Esophagus muscularis mucosa (tissue), 4 donors: Measurements from ENCODE around the gene CALML3. TPM values are rescaled to one million over a fixed set of nuclear protein-coding genes. Genes with fewer than 3 reads are reported as not detected.

Source experiments
- DNase-seq: peaks from one replicate; pipeline ENCODE4 v3.0.0-alpha.2; 2017; ENCODE audit errors: extremely low spot score
- H3K27ac ChIP-seq, 4 donors: fragments of 200-600 bp; sonication (generic); replicated peaks in 1 of 4; 1 replicate in 3 of 4; 2 replicates in 1 of 4; pipeline ENCODE4 v1.5.1; 2016 to 2019; ENCODE audit warnings: mild to moderate bottlenecking in 1 of 4
- H3K27me3 ChIP-seq, 4 donors: fragments of 200-600 bp; sonication (generic); one replicate each; pipeline versions ENCODE4 v1.5.1 to v1.6.0; 2016 to 2019
- H3K36me3 ChIP-seq, 4 donors: fragments of 200-600 bp; sonication (generic); one replicate each; pipeline ENCODE4 v1.5.1; 2016 to 2019
- H3K4me1 ChIP-seq, 4 donors: fragments of 200-600 bp; sonication (generic); one replicate each; pipeline ENCODE4 v1.5.1; 2016 to 2019
- H3K4me3 ChIP-seq, 4 donors: fragments of 200-600 bp; sonication (generic); 1 replicate in 2 of 4; 2 replicates in 2 of 4; pipeline ENCODE4 v1.5.1; 2016 to 2019; ENCODE audit warnings: mild to moderate bottlenecking in 4 of 4, moderate library complexity in 1 of 4
- H3K9me3 ChIP-seq, 4 donors: fragments of 200-600 bp; sonication (generic); 1 replicate in 3 of 4; 2 replicates in 1 of 4; pipeline ENCODE4 v1.5.1; 2016 to 2019
- CTCF ChIP-seq, 3 experiments: fragments of 200-600 bp in 2 of 3; fragments of 450-650 bp in 1 of 3; sonication (generic) in 2 of 3; IDR thresholded peaks; one replicate each; pipeline ENCODE4 v1.5.1; 2017 to 2019; ENCODE audit warnings: antibody characterized with exemption in 3 of 3, mild to moderate bottlenecking in 2 of 3, moderate library complexity in 1 of 3
- EP300 ChIP-seq: sonication (generic); formaldehyde crosslinking; IDR thresholded peaks from one replicate; pipeline ENCODE4 v1.6.1; 2017; ENCODE audit warnings: antibody characterized with exemption
- POLR2A ChIP-seq: fragments of 450-650 bp; IDR thresholded peaks from one replicate; pipeline ENCODE4 v1.6.1; 2017; ENCODE audit warnings: antibody characterized with exemption, moderate library complexity, mild to moderate bottlenecking, low read depth
- POLR2AphosphoS5 ChIP-seq, 2 donors: sonication (generic); formaldehyde crosslinking; IDR thresholded peaks; one replicate each; pipeline ENCODE4 v1.6.1; 2017; ENCODE audit warnings: antibody characterized with exemption in 2 of 2
- WGBS: methylation state at CpG from one replicate; pipeline ENCODE4 v1.1.5; 2018; 5-methylcytosine and 5-hydroxymethylcytosine counted together
- intact Hi-C: fragments of 100-400 bp; cut with DNase I; formaldehyde crosslinking; loops from one replicate; pipeline ENCODE4 v1.15.1; 2023
- total RNA-seq, 4 donors: library from RNA; depleted of rRNA; stranded (reverse); fragments of >200 nt; gene quantifications; one replicate each; pipeline versions ENCODE4 v1.1.0 to v1.2.1, GENCODE V29; 2016

CALML3 gene
- total RNA-seq, 4 donors from 2014 or later, result not detected

GRCh38 chr10:5530846-5531557 is 6.2 kb downstream of the CALML3 start:
- no peaks in the 10 kb centered on the region for H3K9me3 ChIP-seq
- intact Hi-C loops, result no loop called here
- TF ChIP-seq POLR2A (no peak), EP300 (no peak), POLR2AphosphoS5 (IDR thresholded peaks at IDR 0.05) (no peak), CTCF (IDR thresholded peaks at IDR 0.05) (no peak)
- DNase-seq, result no peak
- no peaks in the 10 kb centered on the region for H3K27me3 ChIP-seq
- H3K27ac ChIP-seq, result peak overlapping the region; percentile 77 to 83 (median 79)
- 92% methylated on average over 16 of the region's 16 CpGs for WGBS
- H3K4me3 ChIP-seq, result no peak overlapping the region
- H3K36me3 ChIP-seq, result no peaks in the 10 kb centered on the region
- peaks cover 21 to 78% (median 74%) of the 10 kb centered on the region in 4 donors for H3K4me1 ChIP-seq

GRCh38 chr10:5531558-5532306 is 7.0 kb downstream of the CALML3 start:
- peak overlapping the region; percentile 77 to 83 (median 79) for H3K27ac ChIP-seq
- 78% methylated on average over 10 of the region's 10 CpGs for WGBS
- peaks cover 21 to 85% (median 80%) of the 10 kb centered on the region in 4 donors for H3K4me1 ChIP-seq
- intact Hi-C loops, result no loop called here
- no peaks in the 10 kb centered on the region for H3K9me3 ChIP-seq
- H3K4me3 ChIP-seq, result no peak overlapping the region
- DNase-seq, result no peak
- no peak for TF ChIP-seq POLR2AphosphoS5 (IDR thresholded peaks at IDR 0.05)
- TF ChIP-seq CTCF (IDR thresholded peaks at IDR 0.05), result no peak
- TF ChIP-seq EP300, result no peak
- no peak for TF ChIP-seq POLR2A
- H3K27me3 ChIP-seq, result no peaks in the 10 kb centered on the region
- no peaks in the 10 kb centered on the region for H3K36me3 ChIP-seq

- TF ChIP-seq EP300, result no peak
- no peak for TF ChIP-seq POLR2AphosphoS5 (IDR thresholded peaks at IDR 0.05)
- TF ChIP-seq CTCF (IDR thresholded peaks at IDR 0.05), result no peak
- TF ChIP-seq POLR2A, result no peak
- Histone ChIP-seq H3K36me3 (no peaks in the 10 kb centered on the region), H3K4me3 (no peak overlapping the region), H3K9me3 (no peaks in the 10 kb centered on the region), H3K27ac (peak overlapping the region in 3 of 4 donors; percentile 77 to 83 (median 80)), H3K4me1 (peaks cover 21 to 89% (median 80%) of the 10 kb centered on the region in 4 donors), H3K27me3 (no peaks in the 10 kb centered on the region)
- intact Hi-C loops, result no loop called here
- WGBS, result 92% methylated on average over 9 of the region's 10 CpGs
- DNase-seq, result no peak
Observed at GRCh38 chr10:5532307-5532605, 7.5 kb downstream of the CALML3 start.

GRCh38 chr10:5532618-5533097 is 7.9 kb downstream of the CALML3 start:
- no peak for DNase-seq
- H3K27ac ChIP-seq, result peak overlapping the region in 2 of 4 donors; percentile 7 to 77
- 76% methylated on average over 6 of the region's 6 CpGs for WGBS
- H3K36me3 ChIP-seq, result no peaks in the 10 kb centered on the region
- no peak for TF ChIP-seq POLR2A
- no peak for TF ChIP-seq CTCF (IDR thresholded peaks at IDR 0.05)
- TF ChIP-seq POLR2AphosphoS5 (IDR thresholded peaks at IDR 0.05), result no peak
- no peak for TF ChIP-seq EP300
- H3K9me3 ChIP-seq, result no peaks in the 10 kb centered on the region
- peaks cover 21 to 87% (median 80%) of the 10 kb centered on the region in 4 donors for H3K4me1 ChIP-seq
- H3K4me3 ChIP-seq, result no peak overlapping the region
- no peaks in the 10 kb centered on the region for H3K27me3 ChIP-seq
- intact Hi-C loops, result no loop called here
